Measurements from ENCODE around the gene CHRM4. TPM values are rescaled to one million over a fixed set of nuclear protein-coding genes. Genes with fewer than 3 reads are reported as not detected.

CHRM4 gene
- total RNA-seq, 1 donor = not detected

- DNase-seq (ENCODE audit: low read depth) = no peak
- no peak for TF ChIP-seq CTCF (IDR thresholded peaks at IDR 0.05; ENCODE audit: insufficient read depth, low read length)
- no peak overlapping the region for H3K4me3 ChIP-seq (ENCODE audit: low read depth, low read length)
These were observed 53.8 kb downstream of the CHRM4 start for GRCh38 chr11:46337626-46338345.

GRCh38 chr11:46336563-46337180 is 54.9 kb downstream of the CHRM4 start:
- no peak for TF ChIP-seq CTCF (IDR thresholded peaks at IDR 0.05; ENCODE audit: insufficient read depth, low read length)
- peak; percentile 23 for DNase-seq (ENCODE audit: low read depth)

GRCh38 chr11:46335890-46336562 is 55.5 kb downstream of the CHRM4 start:
- H3K4me3 ChIP-seq (ENCODE audit: low read depth, low read length) = no peak overlapping the region
- DNase-seq (ENCODE audit: low read depth) = no peak
- no peak for TF ChIP-seq CTCF (IDR thresholded peaks at IDR 0.05; ENCODE audit: insufficient read depth, low read length)

More at GRCh38 chr11:46336563-46337180, 54.9 kb downstream of the CHRM4 start:
- no peak overlapping the region for H3K4me3 ChIP-seq (ENCODE audit: low read depth, low read length)

- no peak for TF ChIP-seq CTCF (IDR thresholded peaks at IDR 0.05; ENCODE audit: insufficient read depth, low read length)
- DNase-seq (ENCODE audit: low read depth) = no peak
- H3K4me3 ChIP-seq (ENCODE audit: low read depth, low read length) = no peak overlapping the region
These were observed 56.3 kb downstream of the CHRM4 start for GRCh38 chr11:46335271-46335670.

GRCh38 chr11:46334211-46334610 is 57.4 kb downstream of the CHRM4 start:
- no peak overlapping the region for H3K4me3 ChIP-seq (ENCODE audit: low read depth, low read length)
- DNase-seq (ENCODE audit: low read depth) = no peak
- no peak for TF ChIP-seq CTCF (IDR thresholded peaks at IDR 0.05; ENCODE audit: insufficient read depth, low read length)

Small RNA genes within 50 kb of the gene (small RNA-seq; reads per million reads assigned to genes)
- 0.19 reads per million for gene MIR4688

Other genes starting within 250 kb of the CHRM4 start
- gene CREB3L1, start 114.1 kb downstream of the CHRM4 start, total RNA-seq (ENCODE audit: low replicate concordance) = 31.6 and 37.5 TPM in 2 replicates
- 27.1 and 37.7 TPM in 2 replicates for gene DGKZ, start 44.3 kb downstream of the CHRM4 start, total RNA-seq (ENCODE audit: low replicate concordance)
- 52.2 and 96.0 TPM in 2 replicates for gene MDK, start 10.1 kb downstream of the CHRM4 start, total RNA-seq (ENCODE audit: low replicate concordance)
- gene AMBRA1, start 202.2 kb upstream of the CHRM4 start, total RNA-seq (ENCODE audit: low replicate concordance) = 18.0 and 46.9 TPM in 2 replicates
- gene HARBI1, start 225.5 kb upstream of the CHRM4 start, total RNA-seq (ENCODE audit: low replicate concordance) = 4.3 and 4.5 TPM in 2 replicates
- gene ATG13, start 225.8 kb upstream of the CHRM4 start, total RNA-seq (ENCODE audit: low replicate concordance) = 58.8 and 152 TPM in 2 replicates

Measured in fibroblast of the aortic adventitia (primary cell).